LNCAP (cell line): Measurements from ENCODE around the gene RAD9A.

Experiments used
- CTCF ChIP-seq: fragments of 450-650 bp; IDR thresholded peaks from 2 replicates; pipeline ENCODE4 v1.5.1; 2017; ENCODE audit warnings: mild to moderate bottlenecking

Gene RAD9A

GRCh38 chr11:67404515-67405195, 12.9 kb downstream of the RAD9A start:
- no peak for TF ChIP-seq CTCF

- no peak for TF ChIP-seq CTCF
Measured at GRCh38 chr11:67405196-67405567, 13.4 kb downstream of the RAD9A start.

- no peak for TF ChIP-seq CTCF
Measured at GRCh38 chr11:67405688-67406339, 14.0 kb downstream of the RAD9A start.

DNA sequence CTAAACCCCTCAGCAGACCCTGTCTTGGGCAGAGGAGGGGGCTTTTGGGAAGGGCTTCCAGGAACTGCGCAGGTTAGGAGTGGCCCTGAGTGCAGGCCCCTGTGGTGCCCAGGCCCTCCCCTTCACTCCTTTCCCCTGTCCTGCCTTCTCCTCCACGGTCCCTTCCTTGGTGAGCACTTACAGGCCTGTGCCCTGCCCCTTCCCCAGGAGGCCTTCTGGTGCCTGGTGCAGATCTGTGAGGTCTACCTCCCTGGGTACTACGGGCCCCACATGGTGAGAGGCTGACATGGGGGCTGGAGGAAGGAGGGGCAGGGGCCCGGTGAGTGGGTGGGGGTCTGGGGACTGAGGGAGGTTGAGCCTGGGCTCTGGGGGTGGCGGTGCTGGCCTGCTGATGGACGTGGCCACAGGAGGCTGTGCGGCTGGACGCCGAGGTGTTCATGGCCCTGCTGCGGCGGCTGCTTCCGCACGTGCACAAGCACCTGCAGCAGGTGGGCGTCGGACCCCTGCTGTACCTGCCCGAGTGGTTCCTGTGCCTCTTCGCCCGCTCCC, 14.7 kb downstream of the RAD9A start:
- TF ChIP-seq CTCF, result no peak

GRCh38 chr11:67406969-67407687, 15.3 kb downstream of the RAD9A start:
- TF ChIP-seq CTCF, result no peak

GRCh38 chr11:67407688-67408163, 15.9 kb downstream of the RAD9A start:
- TF ChIP-seq CTCF, result no peak

DNA sequence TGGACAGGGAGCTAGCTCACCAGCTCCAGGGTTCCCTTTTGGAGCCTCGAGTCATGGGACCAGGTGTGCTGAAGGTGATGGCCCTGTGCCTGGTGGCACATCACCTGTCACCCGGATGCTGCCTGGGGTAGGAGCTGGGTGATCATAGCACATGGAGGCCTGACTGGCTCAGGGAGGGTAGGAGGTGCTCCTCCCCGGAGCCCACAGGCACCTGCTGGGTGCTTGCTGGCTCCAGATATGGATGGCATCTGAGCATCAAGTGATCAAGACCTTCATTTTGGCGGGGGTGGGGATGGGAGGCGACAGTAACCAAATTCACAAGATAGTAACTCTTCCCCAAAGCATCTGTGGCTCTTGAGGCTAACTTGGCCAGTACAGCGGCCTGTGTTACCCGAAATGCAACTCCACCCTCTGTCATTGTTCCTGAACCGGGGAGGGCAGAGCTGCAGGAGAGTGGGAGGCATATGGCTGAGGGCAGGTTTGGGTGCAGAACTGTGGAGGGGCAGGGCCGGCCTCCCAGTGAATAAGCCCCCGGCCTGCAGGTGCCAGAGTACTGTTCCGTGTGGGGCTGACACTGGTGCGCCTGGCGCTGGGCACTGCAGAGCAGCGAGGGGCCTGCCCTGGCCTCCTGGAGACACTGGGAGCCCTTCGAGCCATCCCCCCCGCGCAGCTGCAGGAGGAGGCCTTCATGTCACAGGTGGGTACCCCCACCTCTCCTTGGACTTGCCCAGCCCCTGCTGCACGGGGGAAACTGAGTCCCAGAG, 16.8 kb downstream of the RAD9A start:
- no peak for TF ChIP-seq CTCF
